ENCODE results near the gene SPIRE2. TPM values are rescaled to one million over a fixed set of nuclear protein-coding genes. Genes with fewer than 3 reads are reported as not detected.
"Not testable (repeated sequence)": the region's sequence is repeated elsewhere in the genome, so short reads cannot be mapped to it uniquely, and the experiment has no call there.

SPIRE2 gene
- total RNA-seq, 2 donors from 2014 or later: 0.90 to 1.8 TPM

GRCh38 chr16:89827383-89828198 is 684 bp upstream of the SPIRE2 start:
- Histone ChIP-seq H3K36me3 (no peaks in the 10 kb centered on the region), H3K4me1 (peaks cover 0 to 15% of the 10 kb centered on the region in 2 donors), H3K27ac (peak overlapping the region; percentile 90 to 94), H3K4me3 (peak overlapping the region; percentile 61 to 67), H3K9me3 (no peaks in the 10 kb centered on the region), H3K27me3 (no peaks in the 10 kb centered on the region)
- DNase-seq (ENCODE audit: low spot score): peak; percentile 66
- no peak for TF ChIP-seq CTCF (IDR thresholded peaks at IDR 0.05)

- DNase-seq (ENCODE audit: low spot score): no peak
- Histone ChIP-seq H3K36me3 (no peaks in the 10 kb centered on the region), H3K27me3 (no peaks in the 10 kb centered on the region), H3K27ac (no peak overlapping the region), H3K4me1 (peaks cover 0 to 15% of the 10 kb centered on the region in 2 donors), H3K9me3 (no peaks in the 10 kb centered on the region), H3K4me3 (peak overlapping the region; percentile 9 to 51)
- TF ChIP-seq CTCF (IDR thresholded peaks at IDR 0.05): no peak
These were observed 775 bp downstream of the SPIRE2 start for GRCh38 chr16:89828870-89829629.

- Histone ChIP-seq H3K36me3 (no peaks in the 10 kb centered on the region), H3K9me3 (no peaks in the 10 kb centered on the region), H3K4me1 (peaks cover 0 to 15% of the 10 kb centered on the region in 2 donors), H3K27ac (no peak overlapping the region), H3K4me3 (no peak overlapping the region), H3K27me3 (no peaks in the 10 kb centered on the region)
- DNase-seq (ENCODE audit: low spot score): no peak
- TF ChIP-seq CTCF (IDR thresholded peaks at IDR 0.05): no peak
These were observed 1.6 kb downstream of the SPIRE2 start for GRCh38 chr16:89829630-89830437.

GRCh38 chr16:89831810-89832328 is 3.6 kb downstream of the SPIRE2 start:
- peaks cover 0 to 15% of the 10 kb centered on the region in 2 donors for H3K4me1 ChIP-seq
- H3K27ac ChIP-seq: no peak overlapping the region
- no peak for DNase-seq (ENCODE audit: low spot score)
- no peak for TF ChIP-seq CTCF (IDR thresholded peaks at IDR 0.05)
- H3K27me3 ChIP-seq: no peaks in the 10 kb centered on the region
- H3K4me3 ChIP-seq: no peak overlapping the region
- no peaks in the 10 kb centered on the region for H3K9me3 ChIP-seq
- H3K36me3 ChIP-seq: no peaks in the 10 kb centered on the region

GRCh38 chr16:89833664-89834363 is 5.5 kb downstream of the SPIRE2 start:
- H3K36me3 ChIP-seq; H3K27ac ChIP-seq; H3K27me3 ChIP-seq; H3K9me3 ChIP-seq; DNase-seq (ENCODE audit: low spot score); H3K4me1 ChIP-seq; H3K4me3 ChIP-seq: not testable (repeated sequence)

GRCh38 chr16:89834813-89835363 is 6.6 kb downstream of the SPIRE2 start:
- not testable (repeated sequence) for DNase-seq (ENCODE audit: low spot score); H3K27me3 ChIP-seq; H3K4me1 ChIP-seq; H3K36me3 ChIP-seq; H3K4me3 ChIP-seq; H3K9me3 ChIP-seq; H3K27ac ChIP-seq

- not testable (repeated sequence) for H3K4me1 ChIP-seq; H3K27me3 ChIP-seq; H3K27ac ChIP-seq; H3K9me3 ChIP-seq; DNase-seq (ENCODE audit: low spot score); H3K4me3 ChIP-seq; H3K36me3 ChIP-seq
These were observed 8.2 kb downstream of the SPIRE2 start for GRCh38 chr16:89836484-89836883.

Measured in right atrium auricular region (tissue), 2 donors.